ENCODE results near the gene OR11L1. TPM values are rescaled to one million over a fixed set of nuclear protein-coding genes. Genes with fewer than 3 reads are reported as not detected.

The OR11L1 gene
- total RNA-seq, 1 experiment from 2014 or later = not detected

GRCh38 chr1:247824023-247824422, 17.7 kb downstream of the OR11L1 start, which contains the start of gene OR14A16:
TSS of gene OR14A16 (minus strand) at chr1:247824119. CDS start at chr1:247815729, 8,390 bp downstream.
- TF ChIP-seq SIN3A (IDR thresholded peaks at IDR 0.05; ENCODE audit: low read depth) (no peak), EZH2 (IDR thresholded peaks at IDR 0.05) (no peak), RAD21 (IDR thresholded peaks at IDR 0.05; ENCODE audit: low read depth) (no peak), CBX3 (IDR thresholded peaks at IDR 0.05; ENCODE audit: low read depth) (no peak), ELF1 (IDR thresholded peaks at IDR 0.05; ENCODE audit: borderline replicate concordance, low read depth) (no peak), ZNF274 (IDR thresholded peaks at IDR 0.05; ENCODE audit: low read depth, low read length) (no peak), YY1 (IDR thresholded peaks at IDR 0.05; ENCODE audit: extremely low read depth, insufficient replicate concordance, low read depth, low read length) (no peak), ATF3 (IDR thresholded peaks at IDR 0.05) (no peak), ZFX (IDR thresholded peaks at IDR 0.05) (no peak), FOSL1 (IDR thresholded peaks at IDR 0.05; ENCODE audit: low read depth) (no peak), CEBPB (IDR thresholded peaks at IDR 0.05; ENCODE audit: low read depth) (no peak), TCF7L2 (IDR thresholded peaks at IDR 0.05; ENCODE audit: borderline replicate concordance, extremely low read depth, insufficient read depth, insufficient read length) (no peak), POLR2AphosphoS5 (IDR thresholded peaks at IDR 0.05; ENCODE audit: low read depth, low read length) (no peak), REST (IDR thresholded peaks at IDR 0.05; ENCODE audit: low read depth) (no peak), MAX (IDR thresholded peaks at IDR 0.05) (no peak)
- POLR2A ChIA-PET = no interaction called here
- H3K4me2 ChIP-seq (ENCODE audit: low read length) = no peak within 1 kb of the TSS
- H3K9ac ChIP-seq (ENCODE audit: low read length) = no peak within 1 kb of the TSS
- no peak for DNase-seq (ENCODE audit: low read depth, low spot score)
- H3K4me1 ChIP-seq (ENCODE audit: control insufficient read depth in 1 of 2, insufficient read depth in 2 of 2, low read length in 2 of 2) = no peaks in the 10 kb centered on the region
- H3K9me2 ChIP-seq (ENCODE audit: insufficient read depth) = no peaks in the 10 kb centered on the region
- no TSS peak for BruUV-seq (replicated peaks)
- no peaks in the 10 kb centered on the region for H3K27me3 ChIP-seq (ENCODE audit: insufficient read depth, low read length)
- ATAC-seq = no peak
- no peak within 1 kb of the TSS for H2AFZ ChIP-seq (ENCODE audit: low read depth, low read length, poor library complexity, severe bottlenecking)
- no peaks in the 10 kb centered on the region for H3K36me3 ChIP-seq (ENCODE audit: control insufficient read depth in 1 of 2, insufficient read depth in 2 of 2, low read length in 2 of 2)
- H4K20me1 ChIP-seq (ENCODE audit: insufficient read depth) = no peaks in the 10 kb centered on the region
- H3K79me2 ChIP-seq (ENCODE audit: insufficient read depth, low read length) = no peaks in the 10 kb centered on the region
- peaks cover 10 to 11% of the 10 kb centered on the region in 2 experiments; a peak in 2 of 4 replicates for H3K9me3 ChIP-seq (ENCODE audit: control insufficient read depth in 1 of 2, insufficient read depth in 1 of 2, low read depth in 1 of 2, low read length in 2 of 2)
- intact Hi-C loops (cut with micrococcal nuclease) = no loop called here
- RAD21 ChIA-PET (ENCODE audit: low non-redundant PET in 1 of 2, low total read pairs in 2 of 2, uncharacterized antibody in 2 of 2, unreplicated experiment in 2 of 2) = no interaction called here
- H3K4me3 ChIP-seq (replicated peaks in 1 of 2; ENCODE audit: low read depth in 1 of 2, low read length in 2 of 2) = no peak within 1 kb of the TSS
- no peak within 1 kb of the TSS for H3K27ac ChIP-seq (ENCODE audit: low read depth, low read length)
- CTCF ChIA-PET = no interaction called here
